HEK293 (cell line): Measurements from ENCODE around the gene VPS26C.

Experiments used
- CTCF ChIA-PET: fragments of 350-600 bp; formaldehyde crosslinking; extraction: SDS; loops from one replicate; lab custom pipeline; 2021; ENCODE audit warnings: antibody characterized with exemption; lab: Yijun Ruan, JAX
- POLR2A ChIA-PET: fragments of 300-600 bp; formaldehyde crosslinking; extraction: SDS; loops from one replicate; lab custom pipeline; 2020; ENCODE audit warnings: antibody characterized with exemption, inconsistent platforms; lab: Yijun Ruan, JAX
- H3K27ac ChIP-seq: fragments of 200-500 bp; sonication (Bioruptor generic); 2 replicates; pipeline ENCODE4 v1.5.1; 2014; ENCODE audit warnings: low read depth, low read length, control low read depth, inconsistent platforms; ENCODE audit errors: extremely low read depth
- H3K36me3 ChIP-seq, 2 experiments: fragments of 200-500 bp in 1 of 2; sonication (Bioruptor generic) in 1 of 2; 1 replicate in 1 of 2; 2 replicates in 1 of 2; pipeline ENCODE4 v1.5.1; 2014 to 2017; ENCODE audit warnings: inconsistent platforms in 2 of 2, low read length in 2 of 2; ENCODE audit not compliant: control insufficient read depth in 2 of 2, insufficient read depth in 1 of 2
- H3K4me1 ChIP-seq: fragments of 200-500 bp; sonication (Bioruptor generic); 2 replicates; pipeline ENCODE4 v1.5.1; 2014; ENCODE audit warnings: mild to moderate bottlenecking, low read length, inconsistent platforms; ENCODE audit not compliant: control insufficient read depth, insufficient read depth
- H3K4me3 ChIP-seq: 2 replicates; pipeline ENCODE4 v1.5.1; 2011; ENCODE audit warnings: low read depth, mild to moderate bottlenecking, control low read depth, low read length, moderate library complexity
- H3K9me3 ChIP-seq: fragments of 200-500 bp; sonication (Bioruptor generic); 2 replicates; pipeline ENCODE4 v1.5.1; 2014; ENCODE audit warnings: low read depth, low read length, inconsistent platforms; ENCODE audit not compliant: control insufficient read depth, insufficient read depth
- GFI1B ChIP-seq: fragments of 450-650 bp; formaldehyde crosslinking; IDR thresholded peaks from 2 replicates; pipeline ENCODE4 v1.5.1; 2016; ENCODE audit warnings: missing biosample characterization, missing genetic modification characterization
- GLI4 ChIP-seq: fragments of 450-650 bp; formaldehyde crosslinking; IDR thresholded peaks from 2 replicates; pipeline ENCODE4 v1.5.1; 2016; ENCODE audit warnings: missing biosample characterization, missing genetic modification characterization
- GLIS2 ChIP-seq: fragments of 450-650 bp; formaldehyde crosslinking; IDR thresholded peaks from 2 replicates; pipeline ENCODE4 v1.5.1; 2016; ENCODE audit warnings: missing biosample characterization, missing genetic modification characterization
- KLF16 ChIP-seq: fragments of 450-650 bp; formaldehyde crosslinking; IDR thresholded peaks from 2 replicates; pipeline ENCODE4 v1.5.1; 2017; ENCODE audit warnings: missing biosample characterization, missing genetic modification characterization
- OSR2 ChIP-seq: fragments of 450-650 bp; formaldehyde crosslinking; IDR thresholded peaks from 2 replicates; pipeline ENCODE4 v1.5.1; 2016; ENCODE audit warnings: missing biosample characterization, missing genetic modification characterization
- SCRT2 ChIP-seq: fragments of 450-650 bp; formaldehyde crosslinking; IDR thresholded peaks from 2 replicates; pipeline ENCODE4 v1.5.1; 2016; ENCODE audit warnings: missing biosample characterization, missing genetic modification characterization
- SP2 ChIP-seq: fragments of 450-650 bp; formaldehyde crosslinking; IDR thresholded peaks from 2 replicates; pipeline ENCODE4 v1.5.1; 2016; ENCODE audit warnings: missing biosample characterization, missing genetic modification characterization
- ZFP69B ChIP-seq: fragments of 450-650 bp; formaldehyde crosslinking; IDR thresholded peaks from 2 replicates; pipeline ENCODE4 v1.5.1; 2016; ENCODE audit warnings: missing biosample characterization, missing genetic modification characterization
- ZIC2 ChIP-seq: fragments of 450-650 bp; formaldehyde crosslinking; IDR thresholded peaks from 2 replicates; pipeline ENCODE4 v1.5.1; 2016; ENCODE audit warnings: missing biosample characterization, missing genetic modification characterization
- ZNF121 ChIP-seq: fragments of 450-650 bp; formaldehyde crosslinking; IDR thresholded peaks from 2 replicates; pipeline ENCODE4 v1.5.1; 2016; ENCODE audit warnings: missing biosample characterization, missing genetic modification characterization
- ZNF155 ChIP-seq: fragments of 450-650 bp; formaldehyde crosslinking; IDR thresholded peaks from 2 replicates; pipeline ENCODE4 v1.5.1; 2016; ENCODE audit warnings: missing biosample characterization, missing genetic modification characterization
- ZNF174 ChIP-seq: fragments of 450-650 bp; formaldehyde crosslinking; IDR thresholded peaks from 2 replicates; pipeline ENCODE4 v1.5.0; 2017; ENCODE audit warnings: missing biosample characterization, mild to moderate bottlenecking, missing genetic modification characterization
- ZNF214 ChIP-seq: fragments of 450-650 bp; formaldehyde crosslinking; IDR thresholded peaks from 2 replicates; pipeline ENCODE4 v1.5.1; 2017; ENCODE audit warnings: missing biosample characterization, mild to moderate bottlenecking, missing genetic modification characterization, borderline replicate concordance
- ZNF366 ChIP-seq: fragments of 450-650 bp; formaldehyde crosslinking; conservative IDR thresholded peaks from 2 replicates; pipeline ENCODE4 v1.5.1; 2016; ENCODE audit warnings: missing biosample characterization, missing genetic modification characterization
- ZNF37A ChIP-seq: fragments of 450-650 bp; IDR thresholded peaks from 2 replicates; pipeline ENCODE4 v1.5.1; 2018; ENCODE audit warnings: missing biosample characterization, missing genetic modification characterization
- ZNF394 ChIP-seq: fragments of 450-650 bp; formaldehyde crosslinking; IDR thresholded peaks from 2 replicates; pipeline ENCODE4 v1.5.1; 2016; ENCODE audit warnings: missing biosample characterization, missing genetic modification characterization, mild to moderate bottlenecking, moderate library complexity, borderline replicate concordance
- ZNF398 ChIP-seq: fragments of 450-650 bp; formaldehyde crosslinking; IDR thresholded peaks from 2 replicates; pipeline ENCODE4 v1.5.1; 2017; ENCODE audit warnings: missing biosample characterization, missing genetic modification characterization
- ZNF433 ChIP-seq: fragments of 450-650 bp; formaldehyde crosslinking; IDR thresholded peaks from 2 replicates; pipeline ENCODE4 v1.5.1; 2016; ENCODE audit warnings: missing biosample characterization, missing genetic modification characterization, low read depth
- ZNF488 ChIP-seq: fragments of 450-650 bp; formaldehyde crosslinking; IDR thresholded peaks from 2 replicates; pipeline ENCODE4 v1.5.1; 2016; ENCODE audit warnings: missing biosample characterization, missing genetic modification characterization
- ZNF513 ChIP-seq: fragments of 450-650 bp; IDR thresholded peaks from 2 replicates; pipeline ENCODE4 v1.5.1; 2018; ENCODE audit warnings: missing biosample characterization, missing genetic modification characterization
- ZNF544 ChIP-seq: fragments of 450-650 bp; formaldehyde crosslinking; IDR thresholded peaks from 2 replicates; pipeline ENCODE4 v1.5.0; 2017; ENCODE audit warnings: missing biosample characterization, missing genetic modification characterization
- ZNF626 ChIP-seq: fragments of 450-650 bp; sonication (Bioruptor Pico); formaldehyde crosslinking; IDR thresholded peaks from 2 replicates; pipeline ENCODE4 v1.5.1; 2018; ENCODE audit warnings: missing biosample characterization, missing genetic modification characterization, inconsistent platforms
- ZNF639 ChIP-seq: fragments of 450-650 bp; formaldehyde crosslinking; IDR thresholded peaks from 2 replicates; pipeline ENCODE4 v1.5.1; 2016; ENCODE audit warnings: missing biosample characterization, missing genetic modification characterization
- ZNF654 ChIP-seq: fragments of 450-650 bp; formaldehyde crosslinking; IDR thresholded peaks from 2 replicates; pipeline ENCODE4 v1.5.1; 2016; ENCODE audit warnings: low read depth, missing biosample characterization, missing genetic modification characterization
- ZNF658 ChIP-seq: fragments of 450-650 bp; formaldehyde crosslinking; IDR thresholded peaks from 2 replicates; pipeline ENCODE4; 2016; ENCODE audit warnings: missing biosample characterization, missing genetic modification characterization
- ZNF776 ChIP-seq: fragments of 450-650 bp; formaldehyde crosslinking; IDR thresholded peaks from 2 replicates; pipeline ENCODE4 v1.5.0; 2017; ENCODE audit warnings: missing biosample characterization, missing genetic modification characterization, borderline replicate concordance
- ZNF791 ChIP-seq: fragments of 450-650 bp; formaldehyde crosslinking; IDR thresholded peaks from 2 replicates; pipeline ENCODE4 v1.5.1; 2016; ENCODE audit warnings: missing biosample characterization, missing genetic modification characterization
- TF ChIP-seq, protein P1 (sequence below): IDR thresholded peaks from 2 replicates; pipeline ENCODE4 v1.6.1; 2011; ENCODE audit warnings: mild to moderate bottlenecking, low read depth, low read length, borderline replicate concordance

The VPS26C gene

DNA sequence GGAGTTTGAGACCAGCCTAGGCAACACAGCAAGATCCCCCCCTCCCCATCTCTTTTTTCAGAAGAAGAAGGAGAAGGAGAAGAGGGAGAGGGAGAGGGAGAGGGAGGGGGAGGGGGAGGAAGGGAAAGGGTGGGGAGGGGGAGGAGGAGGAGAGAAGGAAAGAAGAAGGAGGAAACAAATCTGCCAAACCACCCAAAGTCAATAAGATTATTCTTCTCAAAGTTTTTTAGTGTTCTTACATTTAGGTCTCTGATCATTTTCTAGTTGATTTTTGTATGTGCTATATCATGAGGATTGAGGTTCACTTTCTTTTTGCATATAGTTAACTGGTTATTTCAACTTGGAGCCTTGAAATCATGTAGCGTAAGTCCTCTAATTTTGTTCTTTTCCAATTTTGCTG lies 56.3 kb downstream of the VPS26C start (continued):
- TF ChIP-seq GLI4 (tag by site-specific recombination) (no peak), ZNF214 (tag by site-specific recombination) (no peak), OSR2 (tag by site-specific recombination) (no peak)

- TF ChIP-seq ZNF488 (tag by site-specific recombination) (no peak), ZNF121 (tag by site-specific recombination) (no peak), KLF16 (no peak), ZNF791 (tag by site-specific recombination) (no peak), ZNF155 (tag by site-specific recombination) (no peak), ZNF366 (tag by site-specific recombination) (no peak), ZIC2 (tag by site-specific recombination) (no peak), ZNF37A (tag by site-specific recombination) (no peak), ZNF513 (tag by site-specific recombination) (no peak), ZNF394 (no peak), GLIS2 (tag by site-specific recombination) (no peak), SP2 (tag by site-specific recombination) (no peak), ZNF639 (no peak), ZNF658 (tag by site-specific recombination) (no peak), ZNF626 (tag by site-specific recombination) (no peak), ZNF544 (tag by site-specific recombination) (no peak)
- TF ChIP-seq, protein P1, sequence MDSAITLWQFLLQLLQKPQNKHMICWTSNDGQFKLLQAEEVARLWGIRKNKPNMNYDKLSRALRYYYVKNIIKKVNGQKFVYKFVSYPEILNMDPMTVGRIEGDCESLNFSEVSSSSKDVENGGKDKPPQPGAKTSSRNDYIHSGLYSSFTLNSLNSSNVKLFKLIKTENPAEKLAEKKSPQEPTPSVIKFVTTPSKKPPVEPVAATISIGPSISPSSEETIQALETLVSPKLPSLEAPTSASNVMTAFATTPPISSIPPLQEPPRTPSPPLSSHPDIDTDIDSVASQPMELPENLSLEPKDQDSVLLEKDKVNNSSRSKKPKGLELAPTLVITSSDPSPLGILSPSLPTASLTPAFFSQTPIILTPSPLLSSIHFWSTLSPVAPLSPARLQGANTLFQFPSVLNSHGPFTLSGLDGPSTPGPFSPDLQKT, result no peak
- H3K36me3 ChIP-seq, result no peaks in the 10 kb centered on the region; a peak in 1 of 3 replicates
- ChIA-PET CTCF (interaction anchor here (0.6 kb wide), 1 partner anchor 253 kb away, joined by 5 read pairs; no protein-coding TSS in a partner anchor), POLR2A (no interaction called here)
- H3K27ac ChIP-seq, result no peak overlapping the region
- H3K9me3 ChIP-seq, result no peaks in the 10 kb centered on the region; the same call in 1 of the 2 replicates
- H3K4me1 ChIP-seq, result no peaks in the 10 kb centered on the region
- H3K4me3 ChIP-seq, result no peak overlapping the region
Observed at GRCh38 chr21:37210130-37210529, 57.0 kb downstream of the VPS26C start.

DNA sequence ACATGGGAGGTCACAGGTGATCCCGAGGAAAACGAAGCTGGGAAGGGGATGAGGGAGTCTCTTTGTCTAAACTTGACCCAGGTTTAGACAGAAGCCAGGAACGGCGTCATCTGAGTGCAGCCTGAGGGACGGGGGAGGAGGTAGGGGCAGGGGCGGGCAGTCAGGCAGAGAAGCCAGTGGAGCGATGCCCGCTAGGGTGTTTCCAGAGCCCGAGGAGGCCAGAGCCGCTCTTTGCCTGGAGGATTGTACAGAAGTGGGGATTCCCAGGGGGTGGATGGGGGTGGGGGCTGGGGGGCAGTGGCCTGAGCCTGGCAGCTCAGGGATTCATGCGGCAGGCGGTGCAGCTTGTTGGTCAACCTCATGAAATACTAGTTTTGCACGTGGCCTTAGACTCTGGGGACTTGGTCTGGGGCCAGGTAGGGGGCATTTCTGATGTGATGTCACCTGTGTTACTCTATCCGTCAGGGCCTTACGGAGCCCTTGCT lies 58.4 kb downstream of the VPS26C start:
- H3K4me3 ChIP-seq, result no peak overlapping the region
- TF ChIP-seq ZNF174 (tag by site-specific recombination) (no peak), GFI1B (tag by site-specific recombination) (no peak), SCRT2 (tag by site-specific recombination) (no peak), ZNF776 (tag by site-specific recombination) (no peak), ZNF433 (no peak), ZNF654 (tag by site-specific recombination) (no peak), ZFP69B (tag by site-specific recombination) (no peak), ZNF398 (tag by site-specific recombination) (no peak)
- TF ChIP-seq, protein P1, result no peak

More for the DNA sequence above, 58.4 kb downstream of the VPS26C start:
- POLR2A ChIA-PET, result interaction anchor here (1.0 to 1.3 kb wide), 2 partner anchors 11 to 58 kb away, joined by 3 read pairs; partner anchors contain the start of gene VPS26C
- Histone ChIP-seq H3K4me1 (no peaks in the 10 kb centered on the region), H3K9me3 (no peaks in the 10 kb centered on the region; the same call in 1 of the 2 replicates), H3K36me3 (no peaks in the 10 kb centered on the region; a peak in 1 of 3 replicates), H3K27ac (no peak overlapping the region)
- CTCF ChIA-PET, result interaction anchor here (0.5 to 0.7 kb wide), 2 partner anchors 48 to 540 kb away, joined by 3 read pairs; no protein-coding TSS in a partner anchor
